Measurements from ENCODE around the gene CCDC107.
A peak's percentile ranks its signal among the peaks of the same experiment; 100 is the strongest.
"Not testable (repeated sequence)": the region's sequence is repeated elsewhere in the genome, so short reads cannot be mapped to it uniquely, and the experiment has no call there.

The CCDC107 gene

GRCh38 chr9:35637427-35637955 lies 20.6 kb upstream of the CCDC107 start:
- DNase-seq (ENCODE audit: low spot score), result not testable (repeated sequence)

DNA sequence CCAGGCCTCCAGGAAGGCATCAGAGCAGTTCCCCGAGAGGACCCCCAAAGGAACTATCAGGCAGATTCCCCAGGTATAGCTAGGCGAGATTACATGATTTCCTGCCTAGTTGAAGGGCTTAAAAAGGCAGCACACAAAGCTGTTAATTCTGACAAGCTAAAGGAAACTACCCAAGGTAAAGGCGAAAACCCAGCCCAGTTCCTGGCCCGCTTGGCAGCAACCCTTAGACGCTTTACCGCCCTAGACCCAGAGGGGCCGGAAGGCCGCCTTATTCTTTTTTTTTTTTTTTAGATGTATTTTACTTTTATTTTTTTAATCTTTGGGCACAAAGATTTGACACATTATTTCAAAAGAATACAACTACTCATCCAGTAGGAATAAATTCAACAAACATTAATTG lies 19.3 kb upstream of the CCDC107 start:
- DNase-seq (ENCODE audit: low spot score), result not testable (repeated sequence)

GRCh38 chr9:35639225-35639624 lies 18.9 kb upstream of the CCDC107 start:
- DNase-seq (ENCODE audit: low spot score), result not testable (repeated sequence)

DNA sequence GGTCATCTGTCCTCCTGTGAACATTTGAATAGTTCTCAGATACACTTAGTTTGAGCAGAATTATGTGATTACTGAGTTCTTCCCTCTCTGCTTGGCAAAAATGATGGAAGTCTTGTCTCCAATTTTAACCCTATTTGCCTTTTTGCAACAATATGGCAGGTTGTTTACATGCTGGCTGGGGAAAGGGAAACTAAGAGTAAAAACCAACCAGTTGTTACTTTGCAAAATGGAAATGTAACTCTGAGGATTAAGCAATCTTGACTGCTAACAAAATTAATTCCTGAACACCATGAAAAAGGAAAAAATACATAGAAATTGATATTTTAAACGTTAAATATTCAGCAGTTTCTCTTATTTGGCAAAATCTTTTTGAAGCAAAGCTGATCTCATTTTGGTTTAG lies 18.5 kb upstream of the CCDC107 start:
- DNase-seq (ENCODE audit: low spot score), result no peak

- DNase-seq (ENCODE audit: low spot score), result not testable (repeated sequence)
These were observed 17.7 kb upstream of the CCDC107 start for GRCh38 chr9:35640431-35640830.

DNA sequence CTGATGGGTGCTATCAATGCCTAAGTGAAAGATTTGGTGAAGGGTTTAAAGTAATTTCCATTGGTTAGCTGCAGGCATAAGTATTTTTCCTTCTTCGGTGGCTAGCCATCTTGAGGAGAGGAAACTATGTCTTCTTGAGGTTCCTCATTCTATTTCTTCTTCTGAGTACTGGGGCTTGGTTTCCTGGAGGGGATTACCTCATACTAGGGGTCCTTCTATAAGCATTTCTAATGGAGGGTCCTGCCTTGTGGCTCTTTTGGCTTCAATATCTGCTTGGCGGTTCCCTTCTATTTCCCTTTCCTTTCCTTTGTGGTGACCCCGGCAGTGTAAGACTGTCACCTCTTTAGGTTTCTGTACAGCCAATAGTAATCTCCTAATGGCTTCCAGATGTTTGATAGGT lies 16.6 kb upstream of the CCDC107 start:
- not testable (repeated sequence) for DNase-seq (ENCODE audit: low spot score)

DNA sequence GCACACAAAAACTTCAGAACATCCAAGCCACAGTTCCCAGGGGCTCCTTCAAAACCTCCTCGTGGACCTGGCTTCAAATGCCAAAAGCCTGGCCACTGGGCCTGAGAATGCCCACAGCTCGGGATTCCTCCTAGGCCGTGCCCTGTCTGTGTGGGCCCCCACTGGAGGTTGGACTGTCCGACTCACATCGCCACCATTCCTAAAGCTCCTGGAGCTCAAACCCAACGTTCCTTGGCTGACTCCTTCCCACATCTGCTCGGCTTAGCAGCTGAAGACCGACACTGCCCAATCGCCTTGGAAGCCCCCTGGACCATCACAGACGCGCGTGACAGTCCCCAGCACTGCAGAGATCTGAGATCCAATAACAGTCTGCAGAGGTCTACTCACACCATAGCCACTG lies 15.0 kb upstream of the CCDC107 start:
- DNase-seq (ENCODE audit: low spot score), result no peak

DNA sequence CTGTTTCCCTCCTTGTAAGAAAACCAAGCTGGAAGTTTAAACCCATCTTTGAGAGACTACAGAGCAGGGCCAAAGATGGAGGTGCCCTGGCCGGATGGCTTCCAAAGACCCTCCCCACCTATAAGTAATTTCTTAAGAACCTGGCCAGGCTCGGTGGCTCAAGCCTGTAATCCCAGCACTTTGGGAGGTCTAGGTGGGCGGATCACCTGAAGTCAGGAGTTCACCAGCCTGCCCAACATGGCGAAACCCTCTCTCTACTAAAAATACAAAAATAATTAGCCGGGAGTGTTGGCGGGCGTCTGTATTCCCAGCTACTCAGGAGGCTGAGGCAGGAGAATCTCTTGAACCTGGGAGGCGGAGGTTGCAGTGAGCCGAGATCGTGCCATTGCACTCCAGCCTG lies 12.4 kb upstream of the CCDC107 start:
- not testable (repeated sequence) for DNase-seq (ENCODE audit: low spot score)

DNA sequence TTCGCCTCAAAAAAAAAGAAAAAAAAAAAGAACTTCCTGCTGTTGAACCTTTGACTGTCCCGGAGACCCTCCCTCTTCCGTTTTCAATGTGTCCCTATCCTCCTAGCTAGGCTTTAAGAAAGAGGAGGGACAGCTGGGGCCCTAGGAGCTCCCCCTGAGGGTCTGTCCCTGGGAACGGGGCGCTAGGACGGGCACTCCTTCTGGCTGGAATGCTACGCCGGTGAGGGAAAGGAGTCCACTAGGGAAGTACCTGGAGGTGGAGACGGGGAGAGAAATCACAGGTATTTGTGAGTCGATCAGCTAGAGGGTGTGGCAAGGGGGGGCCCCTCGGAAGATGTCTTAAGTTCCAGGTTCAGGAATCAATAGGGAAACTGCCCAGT lies 11.9 kb upstream of the CCDC107 start:
- DNase-seq (ENCODE audit: low spot score), result no peak

- DNase-seq (ENCODE audit: low spot score), result peak; percentile 86
These were observed 11.4 kb upstream of the CCDC107 start for GRCh38 chr9:35646533-35647265.

GRCh38 chr9:35649431-35650340 lies 8.4 kb upstream of the CCDC107 start:
- DNase-seq (ENCODE audit: low spot score), result no peak

DNA sequence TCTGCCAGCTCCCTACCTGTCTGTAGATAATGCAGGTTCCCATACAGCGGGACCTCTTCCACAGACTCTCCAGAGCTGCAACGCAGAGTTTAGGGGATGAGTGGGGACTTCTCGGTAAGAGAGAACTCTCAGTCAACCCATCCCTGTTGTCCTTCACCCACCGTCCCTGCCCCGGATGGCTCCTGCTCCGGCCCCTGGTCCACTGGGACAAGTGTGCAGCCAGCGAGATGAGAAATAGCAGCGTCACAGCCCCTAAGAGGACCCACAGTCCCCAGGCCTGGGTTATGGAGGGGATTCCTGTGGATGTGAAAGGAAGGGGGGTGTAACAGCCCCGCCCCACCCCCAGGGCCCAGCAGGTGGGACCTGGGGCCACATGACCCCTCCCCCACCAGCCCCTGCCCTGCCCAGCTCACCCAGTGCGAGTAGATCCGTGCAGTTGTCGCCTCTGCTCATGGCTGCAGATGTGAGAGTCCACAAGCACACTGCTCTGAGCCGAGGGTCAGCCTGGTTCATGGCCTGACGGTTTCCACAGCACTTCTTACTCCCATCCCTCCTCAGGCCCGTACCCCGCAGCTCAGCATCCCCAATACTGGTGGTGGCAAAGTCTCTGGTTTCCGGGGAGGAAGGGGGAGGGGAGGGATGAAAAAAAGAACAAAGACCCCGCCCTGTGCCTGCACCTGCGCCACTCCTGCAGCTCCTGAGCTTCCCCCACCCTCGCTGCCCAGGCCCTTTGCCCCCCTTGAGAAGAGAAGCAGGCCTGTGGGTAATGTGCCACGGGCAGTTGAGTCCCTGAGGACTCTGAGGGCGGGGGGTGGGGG lies 7.5 kb upstream of the CCDC107 start, which contains the start of gene SIT1:
Gene SIT1 (minus strand): TSS at position 591 of the 818 bp plus-strand sequence. CDS start 78 bp downstream, at position 513.
- DNase-seq (ENCODE audit: low spot score), result no peak

DNA sequence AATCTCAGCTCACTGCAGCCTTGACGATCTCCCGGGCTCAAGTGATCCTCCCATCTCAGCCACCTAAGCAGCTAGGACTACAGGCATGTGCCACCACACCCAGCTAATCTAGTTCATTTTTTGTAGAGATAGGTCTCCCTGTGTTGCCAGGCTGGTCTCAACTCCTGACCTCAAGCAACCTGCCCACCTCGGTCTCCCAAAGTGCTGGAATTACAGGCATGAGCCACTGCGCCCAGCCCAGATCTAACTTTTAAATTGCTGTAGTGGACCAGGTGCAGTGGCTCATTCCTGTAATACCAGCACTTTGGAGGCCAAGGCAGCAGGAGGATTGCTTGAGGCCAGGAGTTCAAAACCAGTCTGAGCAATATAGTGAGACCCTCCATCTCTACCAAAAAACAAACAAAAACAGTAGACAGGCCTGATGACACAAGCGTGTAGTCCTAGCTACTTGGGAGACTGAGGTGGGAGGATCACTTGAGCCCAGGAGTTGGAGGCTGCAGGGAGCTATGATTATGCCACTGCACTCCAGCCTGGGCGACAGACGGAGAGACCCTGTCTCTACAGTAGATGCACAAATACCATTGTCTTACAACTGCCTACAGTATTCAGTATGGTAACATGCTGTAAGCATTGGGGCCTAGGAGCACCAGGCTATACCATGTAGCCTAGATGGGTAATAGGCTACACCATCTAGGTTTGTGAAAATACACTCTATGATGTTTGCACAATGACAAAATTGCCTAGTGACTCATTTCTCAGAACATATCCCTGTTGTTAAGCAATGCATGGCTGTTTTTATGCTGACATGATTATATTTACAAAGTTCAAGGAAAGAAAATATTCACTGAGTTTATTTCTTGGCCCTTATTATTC lies 5.9 kb upstream of the CCDC107 start:
- DNase-seq (ENCODE audit: low spot score), result no peak

DNA sequence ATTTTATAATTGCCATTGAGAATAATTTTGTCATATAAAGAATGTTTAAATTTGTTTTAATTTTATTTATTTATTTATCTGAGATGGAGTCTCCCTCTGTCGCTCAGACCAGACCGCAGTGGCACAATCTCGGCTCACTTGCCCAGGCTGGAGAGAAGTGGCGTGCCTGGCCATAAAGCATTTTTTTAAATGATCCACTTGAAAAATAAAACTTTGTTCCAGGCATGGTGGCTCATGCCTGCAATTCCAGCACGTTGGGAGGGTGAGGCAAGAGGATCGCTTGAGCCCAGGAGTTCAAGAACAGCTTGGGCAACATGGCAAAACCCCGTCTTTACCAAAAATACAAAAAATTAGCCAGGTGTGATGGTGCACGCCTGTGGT lies 5.3 kb upstream of the CCDC107 start:
- DNase-seq (ENCODE audit: low spot score), result no peak

GRCh38 chr9:35653611-35654010 lies 4.5 kb upstream of the CCDC107 start:
- no peak for DNase-seq (ENCODE audit: low spot score)

- DNase-seq (ENCODE audit: low spot score), result no peak
These were observed 1.7 kb upstream of the CCDC107 start for GRCh38 chr9:35656348-35656747.

GRCh38 chr9:35656831-35657545 lies 1.1 kb upstream of the CCDC107 start:
- DNase-seq (ENCODE audit: low spot score), result no peak

GRCh38 chr9:35657546-35658136 lies 451 bp upstream of the CCDC107 start, which contains the start of gene RMRP:
TSS of gene RMRP (minus strand) at chr9:35658019.
- peak; percentile 97 for DNase-seq (ENCODE audit: low spot score)

DNA sequence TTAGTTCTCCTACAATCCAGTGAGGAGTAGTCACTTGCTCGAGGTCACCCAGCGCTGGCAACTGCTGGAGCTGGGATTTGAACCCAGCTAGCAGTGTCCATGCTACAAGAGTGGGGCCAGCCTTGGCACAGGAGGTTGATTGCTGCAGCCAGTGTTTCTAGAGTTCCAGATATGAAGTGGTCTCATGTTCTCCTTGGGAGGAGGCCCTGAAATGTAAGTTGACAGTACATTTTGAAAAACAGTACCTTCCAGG lies 802 bp downstream of the CCDC107 start:
- DNase-seq (ENCODE audit: low spot score), result no peak

- no peak for DNase-seq (ENCODE audit: low spot score)
These were observed 1.2 kb downstream of the CCDC107 start for GRCh38 chr9:35659340-35659739.

All from hematopoietic multipotent progenitor cell treated with erythropoietin and hydrocortisone succinate and interleukin-3 and kit ligand, for 15 days (in vitro differentiated cells).